ENCODE measurements around the gene OTOF.
A peak's percentile ranks its signal among the peaks of the same experiment; 100 is the strongest.
"Not testable (repeated sequence)": the region's sequence is repeated elsewhere in the genome, so short reads cannot be mapped to it uniquely, and the experiment has no call there.

Gene OTOF

GRCh38 chr2:26479789-26480565 lies 2.1 kb upstream of the OTOF start:
- DNase-seq (ENCODE audit: low spot score) = no peak

DNA sequence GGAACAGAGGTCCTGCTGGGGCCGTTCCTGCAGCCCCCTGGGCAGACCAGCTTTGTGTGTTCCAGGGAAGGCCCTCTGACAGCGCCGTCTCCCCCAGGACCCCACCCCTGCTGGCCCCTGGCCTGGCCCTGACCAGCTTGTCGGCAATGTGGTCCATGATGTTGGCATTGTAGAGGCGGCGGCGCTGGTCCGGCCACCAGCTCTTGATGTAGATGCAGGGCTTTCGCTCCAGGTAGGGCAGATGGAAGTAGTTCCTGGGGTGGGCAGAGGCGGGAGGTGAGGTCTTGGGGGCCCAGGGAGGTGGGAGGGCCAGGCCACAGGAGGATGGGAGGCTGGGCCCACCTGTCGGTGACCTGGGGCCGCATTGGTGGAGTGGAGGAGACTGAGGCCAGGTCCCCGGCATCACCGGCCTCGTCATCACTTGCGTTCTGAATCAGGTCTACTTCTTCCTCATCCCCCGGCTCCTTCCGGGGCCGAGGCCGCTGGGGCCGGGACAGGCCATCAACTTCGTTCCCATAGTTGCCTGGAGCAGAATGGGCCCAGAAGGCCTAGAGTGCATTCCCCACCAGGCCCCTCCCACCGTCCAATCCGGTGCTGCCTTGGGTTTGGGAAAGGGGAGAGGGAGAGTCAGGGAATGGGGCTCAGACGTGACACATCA lies 1.3 kb upstream of the OTOF start:
- no peak for DNase-seq (ENCODE audit: low spot score)

DNA sequence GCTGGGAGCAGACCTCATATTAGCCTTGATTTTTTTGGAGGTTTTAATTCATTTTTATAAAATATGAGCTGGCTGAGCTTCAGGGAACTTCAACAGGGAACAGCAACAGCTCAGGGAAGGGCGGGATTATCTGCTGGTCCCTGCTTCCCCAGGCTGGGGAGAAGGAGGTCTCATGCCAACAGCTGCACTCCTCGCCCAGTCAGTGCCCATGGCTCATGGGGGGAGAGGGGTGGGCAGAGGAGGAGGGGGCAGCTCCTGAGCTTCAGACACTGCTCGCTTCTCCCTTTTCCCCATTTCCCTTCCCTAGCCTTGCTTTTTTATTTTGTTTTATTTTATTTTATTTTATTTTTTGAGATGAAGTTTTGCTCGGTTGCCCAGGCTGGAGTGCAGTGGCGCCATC lies 442 bp upstream of the OTOF start:
- no peak for DNase-seq (ENCODE audit: low spot score)

DNA sequence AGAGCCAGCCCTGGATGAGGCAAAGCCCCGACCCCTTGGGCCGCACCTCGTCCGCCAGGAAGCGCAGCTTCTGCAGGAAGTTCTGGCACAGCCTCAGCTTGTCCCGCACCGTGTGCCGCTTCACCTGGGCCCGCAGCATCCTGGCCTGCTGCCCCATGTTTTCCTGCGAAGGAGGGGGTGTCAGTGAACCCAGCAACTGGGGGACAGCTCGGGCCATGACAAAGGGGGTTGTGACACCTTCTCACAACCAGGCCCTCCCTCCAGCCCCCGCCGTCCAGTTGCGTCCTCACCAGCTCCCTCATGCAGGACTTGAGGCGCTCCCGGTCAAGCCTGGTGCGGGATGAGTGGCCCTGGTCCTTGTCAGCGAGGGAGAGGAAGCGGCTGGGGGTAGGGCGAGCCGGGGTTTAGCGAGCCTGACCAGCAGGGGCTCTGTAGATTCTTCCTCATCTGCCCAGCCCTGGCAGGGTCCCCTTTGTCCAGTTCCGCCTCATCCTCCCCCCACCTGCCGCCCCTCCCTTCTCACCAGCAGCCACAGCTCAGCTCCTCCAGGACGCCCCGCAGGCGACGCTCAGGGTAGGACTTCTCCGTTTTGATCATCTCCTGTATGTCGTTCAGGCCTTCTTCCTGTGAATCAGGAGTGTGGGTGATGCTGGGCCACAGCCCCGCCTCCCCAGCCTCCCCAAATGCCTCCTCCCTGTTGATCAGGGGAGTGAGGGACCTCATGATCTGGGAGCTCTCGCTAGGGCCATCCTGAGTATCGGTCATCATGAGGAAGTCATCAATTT lies 606 bp downstream of the OTOF start:
- no peak for DNase-seq (ENCODE audit: low spot score)

GRCh38 chr2:26475832-26476501 lies 2.0 kb downstream of the OTOF start:
- no peak for DNase-seq (ENCODE audit: low spot score)

DNA sequence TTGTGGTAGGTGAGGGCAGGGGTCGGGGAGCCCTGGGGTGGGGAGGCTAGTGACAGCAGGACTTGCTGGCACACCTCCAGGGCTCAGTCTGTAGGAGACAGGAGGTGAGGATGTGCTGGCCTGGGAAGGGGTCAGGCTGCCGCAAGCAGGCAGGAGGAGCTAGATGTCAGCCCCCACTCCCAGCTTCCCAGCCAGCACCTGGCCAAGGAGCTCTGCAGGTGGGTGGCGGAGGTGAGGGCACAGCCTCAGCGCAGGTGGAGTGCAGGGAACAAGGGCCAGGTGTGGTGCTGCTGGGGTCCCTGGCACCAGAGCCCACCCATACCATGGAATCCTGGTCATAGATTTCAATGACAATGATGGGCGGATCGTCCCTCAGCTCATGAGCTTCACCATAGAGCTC lies 2.9 kb downstream of the OTOF start:
- DNase-seq (ENCODE audit: low spot score) = no peak

DNA sequence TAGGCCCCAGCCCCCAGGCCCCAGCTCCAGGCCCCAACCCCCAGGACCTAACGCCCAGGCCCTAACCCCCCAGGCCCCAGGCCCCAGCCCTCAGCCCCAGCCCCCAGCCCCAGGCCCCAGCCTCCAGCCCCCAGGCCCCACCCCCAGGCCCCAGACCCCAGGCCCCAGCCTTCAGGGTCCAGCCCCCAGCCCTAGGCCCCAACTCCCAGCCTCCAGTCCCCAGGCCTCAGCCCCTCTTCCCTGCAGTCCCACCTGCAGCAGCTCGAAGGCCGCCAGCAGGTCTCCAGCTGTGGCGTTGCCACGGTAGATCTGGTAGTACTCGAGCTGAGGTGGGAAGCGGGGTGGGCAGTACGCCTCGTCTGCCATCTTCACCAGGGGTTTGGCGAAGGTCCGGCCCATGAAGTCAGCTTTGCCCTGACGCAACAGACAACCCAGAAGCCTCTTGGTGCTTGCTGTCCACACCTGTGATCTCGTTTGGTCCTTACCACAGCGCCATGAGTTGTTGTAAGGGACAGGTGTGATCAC lies 3.6 kb downstream of the OTOF start:
- no peak for DNase-seq (ENCODE audit: low spot score)

DNA sequence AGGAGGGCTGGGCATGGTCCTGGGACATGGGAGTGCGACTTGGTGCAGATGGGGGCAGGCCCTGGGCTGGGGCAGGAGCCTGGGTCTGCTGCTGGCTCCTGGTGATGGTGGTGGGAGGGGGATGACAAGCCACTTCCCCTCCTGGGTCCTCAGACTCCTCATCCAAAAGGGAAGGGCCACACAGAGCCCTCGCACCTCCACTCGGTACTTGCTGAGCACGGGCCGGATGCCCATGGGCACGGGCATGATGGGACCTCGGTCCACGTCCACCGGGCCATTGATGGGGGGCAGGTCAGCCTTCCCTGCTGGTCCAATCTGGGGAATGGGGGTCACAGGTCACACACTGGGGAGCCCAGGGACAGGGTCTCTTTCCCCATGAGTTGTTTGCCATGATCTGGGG lies 4.1 kb downstream of the OTOF start:
- no peak for DNase-seq (ENCODE audit: low spot score)

GRCh38 chr2:26472821-26473655 lies 4.9 kb downstream of the OTOF start:
- DNase-seq (ENCODE audit: low spot score) = no peak

- DNase-seq (ENCODE audit: low spot score) = no peak
Observed at GRCh38 chr2:26471766-26472706, 5.9 kb downstream of the OTOF start.

GRCh38 chr2:26471289-26471688 lies 6.6 kb downstream of the OTOF start:
- no peak for DNase-seq (ENCODE audit: low spot score)

DNA sequence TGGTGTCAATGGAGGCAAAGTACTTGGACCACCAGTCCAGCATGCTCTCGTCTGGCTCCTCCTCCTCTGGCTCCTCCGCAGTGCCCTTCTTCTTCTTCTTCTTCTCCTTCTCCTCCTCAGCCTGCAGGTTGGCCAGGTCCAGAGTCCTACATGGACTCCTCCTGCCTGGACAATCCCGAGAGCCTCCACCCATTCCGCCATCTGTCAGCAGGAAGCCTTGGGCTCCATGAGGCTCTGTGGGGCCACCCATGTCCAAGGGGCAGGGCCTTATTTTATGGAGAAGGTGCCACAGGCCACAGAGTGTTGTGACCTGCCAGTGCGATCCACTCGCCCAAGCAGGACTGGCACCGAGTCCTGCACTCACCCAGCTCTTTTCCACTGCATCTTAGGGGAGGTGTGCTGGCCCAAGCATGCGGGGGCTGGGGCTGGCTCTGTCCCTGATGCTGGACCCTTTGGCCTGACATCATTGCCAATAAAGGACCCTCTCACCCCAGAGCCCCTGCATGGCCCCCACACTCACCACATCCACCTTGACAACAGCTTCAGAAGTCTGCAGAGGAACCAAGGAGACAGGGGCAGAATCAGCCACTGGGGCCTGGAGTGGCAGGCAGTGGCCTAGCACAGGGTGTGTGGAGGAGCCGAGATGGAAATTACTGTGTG lies 7.2 kb downstream of the OTOF start:
- no peak for DNase-seq (ENCODE audit: low spot score)

- DNase-seq (ENCODE audit: low spot score) = no peak
Observed at GRCh38 chr2:26469955-26470354, 8.0 kb downstream of the OTOF start.

DNA sequence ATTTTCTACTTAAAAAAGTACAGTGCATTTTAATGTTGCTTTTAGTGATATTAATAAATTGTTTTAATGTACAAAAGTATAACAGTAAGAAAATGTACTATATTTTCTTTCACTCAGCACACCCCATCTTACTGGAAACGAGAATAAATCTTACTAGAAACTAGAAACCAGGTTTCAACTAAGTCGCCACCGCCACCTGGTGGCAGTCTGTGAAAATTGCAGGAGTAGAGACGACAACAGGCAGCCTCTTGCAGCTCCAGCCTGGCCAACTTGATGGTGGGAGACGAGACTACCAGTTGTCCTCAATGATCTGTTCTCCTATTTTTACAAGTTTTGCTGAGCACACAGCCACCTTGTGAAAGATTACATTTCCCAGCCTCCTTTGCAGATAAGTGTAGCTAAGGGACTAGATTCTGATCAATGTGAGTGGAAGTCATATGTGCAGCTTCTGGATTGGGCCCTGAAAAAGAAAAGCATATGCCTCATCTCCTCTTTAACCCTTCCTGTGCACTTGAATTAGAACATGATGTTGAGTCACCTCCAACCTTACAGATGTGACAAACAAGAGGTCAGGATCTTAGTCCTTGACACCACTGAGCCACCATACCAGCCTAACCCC lies 8.7 kb downstream of the OTOF start:
- DNase-seq (ENCODE audit: low spot score) = peak; percentile 30

DNA sequence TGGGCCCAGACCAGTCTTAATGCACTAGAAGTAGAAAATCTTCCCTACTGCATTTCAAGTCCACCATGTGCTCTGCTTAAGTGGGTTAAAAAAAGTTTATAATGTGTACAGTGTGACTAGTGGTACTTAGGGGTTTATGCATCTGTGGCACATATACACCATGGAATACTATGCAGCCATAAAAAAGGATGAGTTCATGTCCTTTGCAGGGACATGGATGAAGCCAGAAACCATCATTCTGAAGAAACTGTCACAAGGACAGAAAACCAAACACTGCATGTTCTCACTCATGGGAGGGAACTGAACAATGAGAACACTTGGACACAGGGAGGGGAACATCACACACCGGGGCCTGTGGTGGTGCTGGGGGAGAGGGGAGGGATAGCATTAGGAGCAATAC lies 9.4 kb downstream of the OTOF start:
- DNase-seq (ENCODE audit: low spot score) = not testable (repeated sequence)

DNA sequence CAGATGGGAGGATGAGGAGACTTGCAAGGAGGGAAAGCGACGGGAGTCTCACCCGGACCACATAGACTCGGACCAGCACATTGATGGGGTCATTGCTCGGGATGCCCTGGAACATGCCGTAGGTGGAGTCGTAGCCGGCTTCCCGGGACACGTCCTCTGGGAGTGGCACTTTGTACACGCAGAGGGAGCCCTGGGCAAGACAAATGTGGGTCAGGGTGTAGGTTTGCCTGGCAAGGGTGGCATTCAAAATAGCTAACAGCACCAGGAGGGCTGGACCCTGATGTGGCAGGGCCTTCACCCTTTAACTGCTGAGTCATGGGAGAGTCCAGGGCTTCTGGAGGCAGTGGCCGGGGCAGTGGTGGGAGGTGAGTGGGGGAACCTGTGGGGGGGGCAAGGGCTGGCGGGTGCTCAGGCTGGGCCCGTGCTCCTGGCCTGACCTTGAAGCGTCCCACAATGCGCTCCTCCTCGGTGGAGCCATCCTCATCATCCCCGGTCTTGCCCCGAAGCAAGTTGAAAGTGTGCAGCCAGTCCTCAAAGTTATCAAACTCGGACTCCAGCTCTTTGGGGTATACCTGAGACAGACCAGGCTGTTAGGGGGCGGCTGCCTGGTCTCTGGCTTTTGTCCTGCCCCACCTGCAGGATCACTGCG lies 11.1 kb downstream of the OTOF start:
- no peak for DNase-seq (ENCODE audit: low spot score)

- no peak for DNase-seq (ENCODE audit: low spot score)
Observed at GRCh38 chr2:26465981-26466471, 11.9 kb downstream of the OTOF start.

- no peak for DNase-seq (ENCODE audit: low spot score)
Observed at GRCh38 chr2:26465266-26465925, 12.5 kb downstream of the OTOF start.

Data from hepatic stellate cell (primary cell).